NCI-H2171 (cell line): ENCODE results near the gene TMEM198.
A peak's percentile ranks its signal among the peaks of the same experiment; 100 is the strongest.

Experiments used
- DNase-seq: peaks from one replicate; lab custom pipeline; 2025; lab: John Stamatoyannopoulos, UW

The TMEM198 gene

GRCh38 chr2:219562049-219563020 lies 18.5 kb downstream of the TMEM198 start:
- DNase-seq: no peak

GRCh38 chr2:219563271-219563928 lies 19.6 kb downstream of the TMEM198 start:
- DNase-seq: no peak

DNA sequence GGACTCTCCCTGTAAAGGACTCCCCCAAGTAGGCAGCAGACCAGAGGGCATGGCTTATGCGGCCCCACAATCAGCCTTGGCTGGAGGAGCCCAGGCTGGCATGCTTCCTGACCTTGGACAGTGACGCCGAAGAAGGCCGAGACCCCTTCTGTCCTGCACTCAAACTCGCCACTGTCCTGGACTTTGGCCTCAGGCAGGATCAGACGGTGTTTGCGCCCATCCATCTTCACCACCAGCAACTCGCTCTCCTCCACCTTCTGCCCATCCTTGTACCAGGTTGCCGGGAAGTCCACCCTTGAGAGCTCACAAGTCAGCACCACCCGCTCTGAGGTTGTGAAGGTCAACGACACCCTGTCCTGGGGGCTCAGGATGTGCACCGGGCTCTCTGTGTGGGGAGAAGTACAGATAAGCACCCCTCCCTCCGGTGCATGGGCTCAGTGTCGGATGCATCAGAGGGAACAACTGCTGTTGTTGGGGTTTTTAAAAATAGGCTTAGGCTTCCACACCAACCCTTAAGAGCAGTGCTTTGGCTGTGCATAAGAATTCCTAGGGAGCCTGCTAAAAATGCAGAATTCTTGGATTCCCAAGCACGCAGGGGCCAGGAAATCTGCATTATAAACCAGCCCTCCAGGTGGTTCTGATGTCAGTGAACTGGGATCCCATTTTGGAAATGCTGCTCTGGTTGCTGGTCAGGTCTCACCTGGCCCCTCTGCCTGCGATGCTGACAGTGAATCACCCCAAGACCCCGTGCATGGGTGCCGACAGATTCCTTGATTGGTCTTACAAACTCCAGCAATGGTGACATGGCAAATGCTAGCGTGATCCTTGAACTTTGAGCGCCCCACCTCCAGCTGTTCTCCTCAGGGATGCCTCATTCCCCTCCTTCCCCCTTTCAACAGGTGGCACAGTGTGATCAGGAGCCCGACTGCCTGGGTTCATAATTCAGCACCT lies 21.6 kb downstream of the TMEM198 start:
- no peak for DNase-seq

DNA sequence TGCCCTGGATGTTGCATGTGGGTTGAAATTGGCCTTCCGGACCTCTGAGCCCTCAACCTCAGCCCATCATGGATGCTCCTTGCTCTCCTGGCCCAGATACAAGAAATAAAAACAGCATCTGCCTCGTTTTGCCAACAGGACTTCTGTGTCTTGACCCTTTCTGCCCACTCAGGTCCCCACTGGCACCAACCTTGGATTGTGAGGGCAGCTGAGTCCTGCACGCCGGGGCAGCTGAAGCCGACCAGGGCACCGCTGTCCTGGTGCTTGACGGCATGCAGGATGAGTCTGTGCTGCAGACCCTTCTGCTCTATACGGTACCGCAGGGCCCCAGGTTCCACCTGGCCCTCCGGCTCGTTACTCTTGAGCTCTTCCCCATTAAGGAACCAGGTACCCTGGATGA lies 22.8 kb downstream of the TMEM198 start:
- no peak for DNase-seq

- no peak for DNase-seq
These were observed 23.3 kb downstream of the TMEM198 start for GRCh38 chr2:219567131-219567530.

GRCh38 chr2:219567791-219568361 lies 24.0 kb downstream of the TMEM198 start:
- no peak for DNase-seq

GRCh38 chr2:219569041-219569440 lies 25.2 kb downstream of the TMEM198 start:
- DNase-seq: no peak

- DNase-seq: peak; percentile 3
These were observed 25.8 kb downstream of the TMEM198 start for GRCh38 chr2:219569635-219570034.

GRCh38 chr2:219570194-219570923 lies 26.5 kb downstream of the TMEM198 start:
- peak; percentile 4 for DNase-seq

GRCh38 chr2:219570924-219571310 lies 27.1 kb downstream of the TMEM198 start:
- DNase-seq: no peak

DNA sequence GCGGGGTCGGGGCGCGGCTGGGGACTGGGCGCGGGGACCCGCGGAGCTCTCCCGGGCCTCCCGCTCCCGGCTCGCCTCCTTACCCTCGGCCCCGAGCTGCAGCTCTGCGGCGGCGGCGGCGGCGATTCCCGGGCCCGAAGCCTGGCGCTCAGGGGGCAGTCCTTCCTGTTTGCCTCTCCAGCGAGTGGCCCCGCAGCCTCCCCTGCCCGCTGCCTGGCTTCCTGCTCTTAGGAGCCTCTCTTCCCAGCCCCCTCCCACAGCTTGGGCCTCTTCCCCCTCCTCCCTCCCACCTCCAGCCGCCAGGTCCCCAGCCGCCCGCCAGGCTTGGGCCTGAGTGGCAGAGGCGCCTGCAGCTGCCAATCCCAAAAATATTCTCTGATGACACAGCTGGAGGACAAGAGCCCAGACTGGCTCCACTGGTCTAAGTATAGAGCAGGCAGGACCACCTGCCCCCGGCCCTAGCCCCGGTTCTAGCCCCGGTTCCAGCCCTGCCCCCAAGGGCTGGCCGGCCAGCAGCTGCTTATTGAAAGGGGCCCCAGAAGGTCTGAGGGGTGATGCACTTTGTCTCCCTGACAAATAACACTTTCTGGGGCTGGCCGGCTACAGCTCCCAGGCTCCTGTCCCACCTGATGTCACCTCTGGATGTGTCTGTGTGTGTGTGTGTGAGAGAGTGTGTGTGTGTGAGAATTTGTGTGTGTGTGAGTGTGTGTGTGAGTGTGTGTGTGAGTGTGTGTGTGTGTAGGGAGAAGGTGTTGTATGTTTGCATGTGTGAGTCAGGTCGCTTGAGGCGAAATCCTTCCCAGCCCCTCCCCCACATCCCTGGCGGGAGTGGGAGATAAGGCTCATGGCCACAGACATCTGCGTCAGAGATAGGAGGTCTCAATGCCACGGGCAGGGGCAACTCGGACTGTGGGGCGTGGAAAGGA lies 27.7 kb downstream of the TMEM198 start, which contains the start of gene OBSL1:
TSS of gene OBSL1 (minus strand) at position 229 of the 926 bp plus-strand sequence. CDS start 307 bp downstream, outside the sequence.
- DNase-seq: peak; percentile 52

GRCh38 chr2:219572237-219573001 lies 28.6 kb downstream of the TMEM198 start, which contains the start of gene INHA:
Gene INHA, plus strand, starts transcription at chr2:219572310. Its CDS starts 65 bp downstream, at chr2:219572375.
- no peak for DNase-seq

GRCh38 chr2:219573166-219573565 lies 29.3 kb downstream of the TMEM198 start:
- DNase-seq: no peak

- no peak for DNase-seq
These were observed 30.9 kb downstream of the TMEM198 start for GRCh38 chr2:219574484-219575311.

DNA sequence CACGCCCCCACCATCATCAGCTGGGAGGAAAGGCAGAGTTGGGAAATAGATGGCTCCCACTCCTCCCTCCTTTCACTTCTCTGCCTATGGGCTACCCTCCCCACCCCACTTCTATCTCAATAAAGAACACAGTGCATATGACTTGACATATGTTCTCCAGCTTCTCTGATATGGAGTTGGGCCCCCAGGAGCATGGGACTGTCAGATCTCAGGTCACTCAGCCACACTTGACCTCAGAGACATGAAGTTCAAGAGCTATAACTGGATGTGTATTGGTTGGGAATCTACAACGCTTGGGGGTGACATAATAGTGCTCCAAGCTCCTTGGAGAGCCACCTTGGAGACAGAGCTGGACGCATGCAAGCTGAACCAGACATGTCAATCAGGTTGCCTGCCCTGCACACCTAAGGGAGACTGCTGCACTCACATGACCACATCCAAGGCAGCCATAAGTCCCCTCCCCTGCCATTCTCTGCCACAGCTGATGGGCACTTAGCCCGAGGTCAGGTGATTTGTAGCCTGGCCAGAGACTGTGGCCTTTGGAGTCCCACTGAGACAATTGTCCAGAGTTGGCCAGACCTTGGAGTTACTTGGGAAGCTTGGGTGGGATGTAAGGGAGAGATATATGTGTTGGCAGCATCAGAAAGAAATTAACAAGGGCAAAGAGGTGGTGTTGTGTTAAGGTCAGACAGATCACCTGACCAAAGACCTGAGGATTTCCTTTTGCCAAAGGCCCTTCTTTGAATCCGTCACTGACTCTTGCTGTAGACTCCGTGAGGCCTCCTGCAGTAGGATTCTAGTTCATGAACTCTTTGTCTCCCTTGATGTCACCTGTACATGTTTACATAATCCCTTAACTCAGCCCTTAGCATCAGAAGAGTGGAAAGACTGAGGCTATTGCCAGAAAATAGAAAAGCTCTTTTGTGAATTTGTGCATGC lies 32.0 kb downstream of the TMEM198 start:
- no peak for DNase-seq

DNA sequence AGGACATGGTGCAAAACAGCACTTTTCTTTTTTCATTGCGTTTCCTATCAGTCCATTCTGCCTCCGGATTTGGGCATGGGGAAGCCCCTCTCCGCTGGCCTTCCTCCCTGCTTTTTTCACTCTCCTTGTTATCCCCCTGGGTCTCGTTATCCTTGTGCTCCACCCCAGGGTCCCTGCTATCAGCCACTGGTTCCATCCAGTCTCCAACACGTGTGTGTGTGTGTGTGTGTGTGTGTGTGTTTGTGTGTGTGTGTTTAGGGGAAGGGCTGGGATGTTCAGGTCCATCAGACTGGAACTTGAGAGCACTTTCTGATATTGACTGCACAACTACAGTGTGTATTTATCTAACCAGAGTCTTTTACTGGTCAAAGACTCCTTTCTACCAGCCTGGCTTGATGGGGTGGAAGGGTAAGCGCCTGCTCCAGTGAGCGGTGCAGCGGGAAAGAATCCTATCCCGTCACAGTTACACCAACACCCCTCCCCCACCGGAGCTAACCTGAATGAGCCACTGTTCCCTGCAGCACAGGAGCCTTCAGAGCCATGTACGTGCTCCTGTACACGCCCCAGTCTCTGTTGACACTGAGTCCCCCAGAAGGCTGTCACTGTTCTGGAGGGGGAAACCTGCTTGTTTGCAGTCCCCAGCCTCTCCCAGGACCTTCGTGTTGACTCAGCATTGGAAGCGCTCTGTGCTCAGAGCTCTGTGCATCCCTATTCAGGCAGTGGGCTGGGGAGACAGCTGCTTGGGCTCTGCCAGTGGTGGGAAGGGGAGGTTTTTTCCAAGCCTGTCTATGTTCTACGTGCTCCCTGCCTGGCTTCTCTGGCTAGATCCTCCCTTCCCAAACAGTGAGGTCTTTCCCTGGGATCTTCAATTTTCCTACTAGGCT lies 32.9 kb downstream of the TMEM198 start:
- peak; percentile 27 for DNase-seq
